Renal pelvis (tissue), 4 donors: ENCODE results near the gene SLC26A9. TPM values are rescaled to one million over a fixed set of nuclear protein-coding genes. Genes with fewer than 3 reads are reported as not detected.
"Not testable (repeated sequence)": the region's sequence is repeated elsewhere in the genome, so short reads cannot be mapped to it uniquely, and the experiment has no call there.

ENCODE experiments used
- DNase-seq: peaks from one replicate; pipeline ENCODE4 v3.0.0-alpha.2; 2013
- polyA plus RNA-seq, 3 donors: library from polyadenylated mRNA; unstranded; fragments of 120-200 nt; gene quantifications; one replicate each; pipeline ENCODE4 v1.2.1, GENCODE V29; 2013; ENCODE audit not compliant: insufficient read length in 3 of 3

SLC26A9 gene
- polyA plus RNA-seq, 3 donors = 0.13 to 0.44 (median 0.40) TPM

GRCh38 chr1:205891481-205891880 lies 51.8 kb downstream of the SLC26A9 start:
- not testable (repeated sequence) for DNase-seq

GRCh38 chr1:205890631-205891030 lies 52.6 kb downstream of the SLC26A9 start:
- not testable (repeated sequence) for DNase-seq

- not testable (repeated sequence) for DNase-seq
Measured at GRCh38 chr1:205889706-205890105, 53.5 kb downstream of the SLC26A9 start.

- DNase-seq = not testable (repeated sequence)
Measured at GRCh38 chr1:205889006-205889405, 54.2 kb downstream of the SLC26A9 start.

GRCh38 chr1:205883792-205884191 lies 59.5 kb downstream of the SLC26A9 start:
- DNase-seq = no peak

GRCh38 chr1:205880923-205881322 lies 62.3 kb downstream of the SLC26A9 start:
- no peak for DNase-seq

- no peak for DNase-seq
Measured at GRCh38 chr1:205879974-205880373, 63.3 kb downstream of the SLC26A9 start.

GRCh38 chr1:205878026-205878425 lies 65.2 kb downstream of the SLC26A9 start:
- no peak for DNase-seq

- not testable (repeated sequence) for DNase-seq
Measured at GRCh38 chr1:205873148-205873547, 70.1 kb downstream of the SLC26A9 start.

- DNase-seq = no peak
Measured at GRCh38 chr1:205870236-205870635, 73.0 kb downstream of the SLC26A9 start.

Other genes with a start within 250 kb of the SLC26A9 start
- gene NUCKS1, start 193.3 kb downstream of the SLC26A9 start, polyA plus RNA-seq = 100 to 1,000 TPM; 368 to 423 (median 399) TPM
- gene RAB29, start 168.0 kb downstream of the SLC26A9 start, polyA plus RNA-seq = 10 to 100 TPM; 28.2 to 39.9 (median 36.6) TPM
- gene SLC41A1, start 130.3 kb downstream of the SLC26A9 start, polyA plus RNA-seq = 10 to 100 TPM; 28.9 to 31.7 (median 30.8) TPM
- gene PM20D1, start 93.3 kb downstream of the SLC26A9 start, polyA plus RNA-seq = 1 to 10 TPM in 2 of 3 donors, under 1 TPM in 1; 0.31 to 2.0 (median 1.5) TPM
- 1 to 10 TPM; 1.9 to 3.6 (median 2.5) TPM for gene RAB7B, start 59.9 kb upstream of the SLC26A9 start, polyA plus RNA-seq
- gene CTSE, start 80.4 kb upstream of the SLC26A9 start, polyA plus RNA-seq = under 1 TPM; 0.10 to 0.43 (median 0.19) TPM
- gene RHEX, start 109.7 kb upstream of the SLC26A9 start, polyA plus RNA-seq = 1 to 10 TPM; 3.3 to 5.0 (median 4.7) TPM
- 1 to 10 TPM in 2 of 3 donors, under 1 TPM in 1; 0.90 to 1.6 (median 1.2) TPM for gene AVPR1B, start 173.9 kb upstream of the SLC26A9 start, polyA plus RNA-seq